ENCODE results near the gene ASPN. TPM values are rescaled to one million over a fixed set of nuclear protein-coding genes. Genes with fewer than 3 reads are reported as not detected.

ASPN gene
- total RNA-seq, 3 donors from 2014 or later: 3.9 to 6.3 (median 6.2) TPM

- TF ChIP-seq POLR2A (IDR thresholded peaks at IDR 0.05) (no peak), CTCF (IDR thresholded peaks at IDR 0.05) (no peak), POLR2AphosphoS5 (IDR thresholded peaks at IDR 0.05) (no peak)
- Histone ChIP-seq H3K9me3 (no peaks in the 10 kb centered on the region), H3K27me3 (no peaks in the 10 kb centered on the region), H3K4me1 (no peaks in the 10 kb centered on the region), H3K4me3 (no peak overlapping the region), H3K36me3 (no peaks in the 10 kb centered on the region), H3K27ac (no peak overlapping the region)
- DNase-seq (ENCODE audit: low spot score in 2 of 2): no peak
- intact Hi-C loops (cut with DNase I; ENCODE audit: low total_unique reads): no loop called here
Observed at GRCh38 chr9:92492781-92493401, 10.6 kb upstream of the ASPN start.

GRCh38 chr9:92488681-92489550, 6.6 kb upstream of the ASPN start:
- intact Hi-C loops (cut with DNase I; ENCODE audit: low total_unique reads): no loop called here
- Histone ChIP-seq H3K4me1 (no peaks in the 10 kb centered on the region), H3K36me3 (no peaks in the 10 kb centered on the region), H3K27me3 (no peaks in the 10 kb centered on the region), H3K27ac (no peak overlapping the region), H3K4me3 (no peak overlapping the region), H3K9me3 (no peaks in the 10 kb centered on the region)
- no peak for DNase-seq (ENCODE audit: low spot score in 2 of 2)
- TF ChIP-seq CTCF (IDR thresholded peaks at IDR 0.05): no peak
- no peak for TF ChIP-seq POLR2A (IDR thresholded peaks at IDR 0.05)
- no peak for TF ChIP-seq POLR2AphosphoS5 (IDR thresholded peaks at IDR 0.05)

GRCh38 chr9:92486371-92486770, 4.1 kb upstream of the ASPN start:
- H3K4me3 ChIP-seq: no peak overlapping the region
- DNase-seq (ENCODE audit: low spot score in 2 of 2): no peak
- TF ChIP-seq POLR2AphosphoS5 (IDR thresholded peaks at IDR 0.05) (no peak), POLR2A (IDR thresholded peaks at IDR 0.05) (no peak), CTCF (IDR thresholded peaks at IDR 0.05) (no peak)
- H3K4me1 ChIP-seq: no peaks in the 10 kb centered on the region
- no peaks in the 10 kb centered on the region for H3K9me3 ChIP-seq
- no peak overlapping the region for H3K27ac ChIP-seq
- H3K36me3 ChIP-seq: no peaks in the 10 kb centered on the region
- intact Hi-C loops (cut with DNase I; ENCODE audit: low total_unique reads): no loop called here
- no peaks in the 10 kb centered on the region for H3K27me3 ChIP-seq

GRCh38 chr9:92484563-92484962, 2.3 kb upstream of the ASPN start:
- intact Hi-C loops (cut with DNase I; ENCODE audit: low total_unique reads): no loop called here
- Histone ChIP-seq H3K36me3 (no peaks in the 10 kb centered on the region), H3K27me3 (no peaks in the 10 kb centered on the region), H3K4me3 (no peak overlapping the region), H3K4me1 (no peaks in the 10 kb centered on the region), H3K27ac (no peak overlapping the region), H3K9me3 (no peaks in the 10 kb centered on the region)
- DNase-seq (ENCODE audit: low spot score in 2 of 2): no peak
- TF ChIP-seq POLR2AphosphoS5 (IDR thresholded peaks at IDR 0.05) (no peak), POLR2A (IDR thresholded peaks at IDR 0.05) (no peak), CTCF (IDR thresholded peaks at IDR 0.05) (no peak)

Data from breast epithelium (tissue), 4 donors.